ENCODE results near the gene UBE2E2.

The UBE2E2 gene

GRCh38 chr3:23583980-23584740 lies 381.0 kb downstream of the UBE2E2 start:
- no peak for FAIRE-seq
- no peak for DNase-seq (ENCODE audit: insufficient read length, low spot score)
- TF ChIP-seq CTCF (IDR thresholded peaks at IDR 0.05; ENCODE audit: insufficient read depth, missing control alignments): no peak

- DNase-seq (ENCODE audit: insufficient read length, low spot score) (no peak), FAIRE-seq (no peak)
- TF ChIP-seq CTCF (IDR thresholded peaks at IDR 0.05; ENCODE audit: insufficient read depth, missing control alignments): no peak
These were observed 384.4 kb downstream of the UBE2E2 start for GRCh38 chr3:23587513-23587912.

GRCh38 chr3:23588547-23588946 lies 385.4 kb downstream of the UBE2E2 start:
- DNase-seq (ENCODE audit: insufficient read length, low spot score) (no peak), FAIRE-seq (no peak)
- no peak for TF ChIP-seq CTCF (IDR thresholded peaks at IDR 0.05; ENCODE audit: insufficient read depth, missing control alignments)

- no peak for FAIRE-seq
These were observed 386.5 kb downstream of the UBE2E2 start for GRCh38 chr3:23589602-23590001.

GRCh38 chr3:23590424-23591273 lies 387.5 kb downstream of the UBE2E2 start:
- TF ChIP-seq CTCF (IDR thresholded peaks at IDR 0.05; ENCODE audit: insufficient read depth, missing control alignments): no peak
- DNase-seq (ENCODE audit: insufficient read length, low spot score) (no peak), FAIRE-seq (no peak)

More at GRCh38 chr3:23589602-23590001, 386.5 kb downstream of the UBE2E2 start:
- DNase-seq (ENCODE audit: insufficient read length, low spot score): no peak
- TF ChIP-seq CTCF (IDR thresholded peaks at IDR 0.05; ENCODE audit: insufficient read depth, missing control alignments): no peak

- TF ChIP-seq CTCF (IDR thresholded peaks at IDR 0.05; ENCODE audit: insufficient read depth, missing control alignments): no peak
- DNase-seq (ENCODE audit: insufficient read length, low spot score) (no peak), FAIRE-seq (no peak)
These were observed 388.2 kb downstream of the UBE2E2 start for GRCh38 chr3:23591374-23591773.

Measured in D721Med (cell line).